Hepatocyte (in vitro differentiated cells): ENCODE measurements around the gene KLK8.

Experiments
- EZH2 ChIP-seq: fragments of 200-600 bp; sonication (generic); IDR thresholded peaks from 2 replicates; pipeline ENCODE4 v1.6.1; 2016; ENCODE audit warnings: antibody characterized with exemption, mild to moderate bottlenecking, borderline replicate concordance
- TF ChIP-seq, protein P1 (sequence below): fragments of 200-600 bp; sonication (generic); IDR thresholded peaks from 2 replicates; pipeline ENCODE4 v1.5.1; 2016; ENCODE audit warnings: antibody characterized with exemption, mild to moderate bottlenecking; ENCODE audit not compliant: poor library complexity

DNA sequence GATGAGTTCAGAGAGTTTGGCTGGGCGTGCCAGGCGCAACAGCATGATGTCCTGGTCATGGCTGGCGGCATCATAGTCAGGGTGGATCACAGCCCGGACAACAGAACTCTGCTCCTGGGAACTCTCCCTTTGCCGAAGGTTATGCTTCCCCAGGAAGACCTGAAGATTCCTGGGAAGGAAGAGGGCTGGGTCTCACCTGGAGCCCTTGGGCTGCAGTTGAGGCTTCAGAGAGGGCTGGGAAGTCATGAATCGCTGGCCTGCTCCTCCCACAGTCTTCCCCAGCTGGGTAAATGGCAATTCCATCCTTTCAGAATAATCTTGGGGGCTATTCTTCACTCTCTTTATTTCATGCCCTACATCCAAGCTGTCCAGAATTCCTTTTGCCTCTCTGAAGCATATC, 38.0 kb downstream of the KLK8 start:
- TF ChIP-seq, protein P1, sequence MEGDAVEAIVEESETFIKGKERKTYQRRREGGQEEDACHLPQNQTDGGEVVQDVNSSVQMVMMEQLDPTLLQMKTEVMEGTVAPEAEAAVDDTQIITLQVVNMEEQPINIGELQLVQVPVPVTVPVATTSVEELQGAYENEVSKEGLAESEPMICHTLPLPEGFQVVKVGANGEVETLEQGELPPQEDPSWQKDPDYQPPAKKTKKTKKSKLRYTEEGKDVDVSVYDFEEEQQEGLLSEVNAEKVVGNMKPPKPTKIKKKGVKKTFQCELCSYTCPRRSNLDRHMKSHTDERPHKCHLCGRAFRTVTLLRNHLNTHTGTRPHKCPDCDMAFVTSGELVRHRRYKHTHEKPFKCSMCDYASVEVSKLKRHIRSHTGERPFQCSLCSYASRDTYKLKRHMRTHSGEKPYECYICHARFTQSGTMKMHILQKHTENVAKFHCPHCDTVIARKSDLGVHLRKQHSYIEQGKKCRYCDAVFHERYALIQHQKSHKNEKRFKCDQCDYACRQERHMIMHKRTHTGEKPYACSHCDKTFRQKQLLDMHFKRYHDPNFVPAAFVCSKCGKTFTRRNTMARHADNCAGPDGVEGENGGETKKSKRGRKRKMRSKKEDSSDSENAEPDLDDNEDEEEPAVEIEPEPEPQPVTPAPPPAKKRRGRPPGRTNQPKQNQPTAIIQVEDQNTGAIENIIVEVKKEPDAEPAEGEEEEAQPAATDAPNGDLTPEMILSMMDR = no peak
- TF ChIP-seq EZH2 = no peak
